Measurements from ENCODE around the gene BDKRB1.

DNA sequence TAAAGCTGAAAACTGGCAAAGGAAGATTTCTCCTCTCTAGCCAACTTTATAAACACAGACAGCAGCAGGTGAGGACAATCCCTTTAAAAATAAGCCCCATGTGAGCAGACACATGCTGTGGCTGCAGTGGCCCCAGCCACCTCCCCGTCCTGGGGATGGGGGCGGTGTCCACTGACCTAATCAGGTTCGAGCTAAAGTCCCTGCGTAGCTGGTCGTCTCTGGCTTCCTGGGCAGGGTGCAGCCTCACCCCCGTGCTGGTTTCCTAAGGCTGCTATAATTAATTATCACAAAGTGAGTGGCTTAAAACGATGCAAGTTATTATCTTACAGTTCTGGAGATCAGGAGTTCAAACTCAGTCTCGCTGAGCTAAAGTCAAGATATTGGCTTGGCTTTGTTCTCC is 1.0 kb downstream of the BDKRB1 start:
- TF ChIP-seq ZBTB7A (IDR thresholded peaks at IDR 0.05; ENCODE audit: low read depth) (no peak), CEBPB (IDR thresholded peaks at IDR 0.05) (no peak), TAF1 (IDR thresholded peaks at IDR 0.05; ENCODE audit: low read depth) (no peak)
- TF ChIP-seq, protein P1, sequence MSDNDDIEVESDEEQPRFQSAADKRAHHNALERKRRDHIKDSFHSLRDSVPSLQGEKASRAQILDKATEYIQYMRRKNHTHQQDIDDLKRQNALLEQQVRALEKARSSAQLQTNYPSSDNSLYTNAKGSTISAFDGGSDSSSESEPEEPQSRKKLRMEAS (IDR thresholded peaks at IDR 0.05), result no peak
- TF ChIP-seq, protein P2, sequence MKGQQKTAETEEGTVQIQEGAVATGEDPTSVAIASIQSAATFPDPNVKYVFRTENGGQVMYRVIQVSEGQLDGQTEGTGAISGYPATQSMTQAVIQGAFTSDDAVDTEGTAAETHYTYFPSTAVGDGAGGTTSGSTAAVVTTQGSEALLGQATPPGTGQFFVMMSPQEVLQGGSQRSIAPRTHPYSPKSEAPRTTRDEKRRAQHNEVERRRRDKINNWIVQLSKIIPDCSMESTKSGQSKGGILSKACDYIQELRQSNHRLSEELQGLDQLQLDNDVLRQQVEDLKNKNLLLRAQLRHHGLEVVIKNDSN (IDR thresholded peaks at IDR 0.05), result no peak
